GM18499 (cell line): ENCODE results near the gene USH1G.
"Not testable (repeated sequence)": the region's sequence is repeated elsewhere in the genome, so short reads cannot be mapped to it uniquely, and the experiment has no call there.

ENCODE experiments used
- ATAC-seq: cut with Tn5 transposase; IDR thresholded peaks from one replicate; pipeline ENCODE4 v1.9.1; 2021; ENCODE audit warnings: moderate number of reproducible peaks; ENCODE audit not compliant: insufficient read depth, unreplicated experiment

Gene USH1G

GRCh38 chr17:74935585-74936469 is 12.8 kb upstream of the USH1G start, which contains the start of gene OTOP3:
Gene OTOP3, plus strand, starts transcription at chr17:74935898. Its CDS starts 24 bp downstream, at chr17:74935922.
- ATAC-seq: no peak

DNA sequence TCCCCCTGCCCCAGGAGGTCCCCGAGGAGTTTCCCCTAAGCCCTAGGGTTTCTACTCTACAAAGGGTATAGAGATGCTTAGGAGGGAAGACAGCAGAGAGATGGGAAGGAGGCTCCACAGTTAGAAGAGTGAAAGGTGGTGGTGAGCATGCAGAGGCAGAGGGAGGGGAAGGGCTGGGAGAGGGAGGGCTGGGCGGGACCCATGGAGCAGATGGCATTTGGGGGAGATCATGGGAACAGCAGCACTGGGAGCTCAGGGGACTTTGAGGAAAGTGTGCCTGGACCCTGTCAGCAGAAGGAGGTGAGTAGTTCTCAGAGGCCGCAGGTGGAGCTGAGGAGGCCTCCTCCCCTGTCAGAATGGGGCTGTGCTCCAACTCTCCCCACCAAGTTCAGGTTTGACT is 12.0 kb upstream of the USH1G start:
- no peak for ATAC-seq

DNA sequence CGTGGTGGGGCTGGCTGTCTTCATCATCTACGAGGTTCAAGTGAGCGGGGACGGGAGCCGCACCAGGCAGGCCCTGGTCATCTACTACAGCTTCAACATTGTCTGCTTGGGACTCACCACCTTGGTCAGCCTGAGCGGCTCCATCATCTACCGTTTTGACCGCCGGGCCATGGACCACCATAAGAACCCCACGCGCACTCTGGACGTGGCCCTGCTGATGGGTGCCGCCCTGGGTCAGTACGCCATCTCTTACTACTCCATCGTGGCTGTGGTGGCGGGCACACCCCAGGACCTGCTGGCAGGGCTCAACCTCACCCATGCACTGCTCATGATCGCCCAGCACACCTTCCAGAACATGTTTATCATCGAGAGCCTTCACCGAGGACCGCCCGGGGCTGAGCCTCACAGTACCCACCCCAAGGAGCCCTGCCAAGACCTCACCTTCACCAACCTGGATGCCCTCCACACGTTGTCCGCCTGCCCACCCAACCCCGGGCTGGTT is 7.5 kb upstream of the USH1G start:
- no peak for ATAC-seq

- no peak for ATAC-seq
Observed at GRCh38 chr17:74928786-74929185, 5.7 kb upstream of the USH1G start.

GRCh38 chr17:74925242-74925641 is 2.2 kb upstream of the USH1G start:
- no peak for ATAC-seq

DNA sequence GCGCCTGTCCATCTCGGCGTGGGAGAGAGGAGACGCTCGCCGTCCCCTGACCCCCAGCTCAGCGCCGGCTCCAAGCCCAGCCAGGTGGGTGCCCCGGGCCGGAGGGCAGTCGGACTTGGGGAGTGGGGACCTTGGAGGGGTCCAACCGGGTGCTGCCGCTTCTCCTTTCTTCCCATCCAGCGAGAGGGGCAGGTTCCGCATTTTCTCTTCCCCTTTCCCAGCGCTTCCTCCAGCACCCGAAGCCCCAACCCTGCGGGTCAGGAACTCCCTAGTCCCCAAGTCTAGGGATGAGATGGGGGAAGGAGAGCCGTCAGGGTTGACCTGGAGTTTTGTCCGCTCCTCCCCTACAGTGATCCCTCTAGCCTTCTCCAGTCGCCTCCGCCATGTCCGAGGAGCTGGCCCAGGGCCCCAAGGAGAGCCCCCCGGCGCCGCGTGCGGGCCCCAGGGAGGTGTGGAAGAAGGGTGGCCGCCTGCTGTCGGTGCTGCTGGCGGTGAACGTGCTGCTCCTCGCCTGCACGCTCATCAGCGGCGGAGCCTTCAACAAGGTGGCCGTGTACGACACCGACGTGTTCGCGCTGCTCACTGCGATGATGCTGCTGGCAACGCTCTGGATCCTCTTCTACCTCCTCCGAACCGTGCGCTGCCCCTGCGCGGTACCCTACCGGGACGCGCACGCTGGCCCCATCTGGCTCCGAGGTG is 1.3 kb upstream of the USH1G start, which contains the start of gene OTOP2:
Gene OTOP2 (plus strand): TSS at position 24 of the 699 bp plus-strand sequence. CDS start 360 bp downstream, at position 384.
- ATAC-seq: no peak

DNA sequence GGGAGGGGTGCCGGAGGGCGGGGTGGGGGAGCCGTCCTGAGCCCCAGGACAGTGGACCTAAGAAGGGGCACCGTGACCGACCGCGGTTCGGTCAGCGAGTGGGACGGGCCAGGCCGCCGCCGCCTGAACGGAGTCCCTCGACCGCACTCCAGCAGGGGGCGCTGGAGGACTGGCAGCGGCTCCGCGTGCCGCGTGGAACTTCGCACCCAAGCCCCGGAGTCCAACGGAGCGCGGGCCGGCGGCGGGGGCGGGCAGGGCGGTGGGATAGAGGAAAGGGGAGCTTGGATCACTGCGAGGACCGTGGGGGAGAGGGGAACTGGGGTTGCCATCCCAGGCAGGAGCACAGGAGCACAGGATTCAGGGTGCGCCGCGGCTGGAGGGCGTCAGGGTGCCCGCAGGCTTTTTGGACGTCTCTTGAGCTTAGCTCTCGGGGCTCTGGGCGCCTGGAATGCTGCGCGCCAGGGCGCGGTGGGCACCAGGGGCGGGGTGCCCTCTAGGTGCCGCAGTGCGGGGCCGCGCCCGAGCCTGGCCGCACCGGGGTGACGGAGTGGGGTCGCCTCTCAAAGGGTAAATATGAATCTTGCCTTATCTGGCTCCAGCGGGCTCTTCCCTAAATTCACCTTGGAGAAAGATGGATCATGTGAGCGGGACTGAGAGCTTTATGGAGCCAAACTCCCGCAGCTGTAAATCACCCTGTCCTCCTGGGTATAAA is 639 bp upstream of the USH1G start:
- no peak for ATAC-seq

- no peak for ATAC-seq
Observed at GRCh38 chr17:74922172-74922571, 883 bp downstream of the USH1G start.

DNA sequence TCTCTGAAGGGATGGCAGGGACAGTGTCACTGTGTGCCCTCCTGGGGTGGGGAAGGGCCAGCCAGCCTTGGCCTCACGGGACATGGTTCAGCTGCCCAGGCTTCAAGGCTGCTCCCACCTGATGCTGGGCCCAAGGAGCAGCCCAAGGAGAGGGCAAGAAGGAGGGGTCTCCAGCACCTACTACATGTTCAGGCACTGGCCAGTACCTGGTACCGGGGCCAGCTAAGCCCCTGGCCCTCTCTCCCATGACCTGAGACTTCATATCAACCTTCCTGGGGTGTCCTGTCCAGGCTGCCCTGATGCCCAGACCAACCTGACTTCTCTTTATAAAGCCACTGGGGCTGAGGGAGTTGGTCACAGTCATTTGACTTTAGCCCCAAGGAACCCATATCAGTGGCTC is 1.3 kb downstream of the USH1G start:
- no peak for ATAC-seq

- no peak for ATAC-seq
Observed at GRCh38 chr17:74921026-74921681, 1.9 kb downstream of the USH1G start.

DNA sequence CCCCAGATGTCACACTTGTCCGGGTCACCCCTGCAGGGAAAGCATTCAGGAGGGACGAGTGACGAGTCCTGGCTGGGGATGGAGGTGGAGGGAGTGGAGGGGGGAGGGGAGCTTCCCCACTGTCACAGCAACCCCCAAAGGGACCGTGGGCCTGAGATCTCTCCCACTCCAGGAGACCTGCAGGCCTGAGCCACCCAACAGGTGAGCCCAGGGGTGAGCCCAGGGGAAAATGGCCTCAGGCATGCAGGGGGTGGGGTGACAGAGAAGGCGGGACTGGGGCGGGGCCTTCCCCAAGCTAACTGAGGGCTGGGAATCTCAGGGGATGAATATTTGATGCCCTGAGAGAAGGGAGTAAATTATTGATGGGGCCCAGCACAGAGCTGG is 2.4 kb downstream of the USH1G start:
- no peak for ATAC-seq

DNA sequence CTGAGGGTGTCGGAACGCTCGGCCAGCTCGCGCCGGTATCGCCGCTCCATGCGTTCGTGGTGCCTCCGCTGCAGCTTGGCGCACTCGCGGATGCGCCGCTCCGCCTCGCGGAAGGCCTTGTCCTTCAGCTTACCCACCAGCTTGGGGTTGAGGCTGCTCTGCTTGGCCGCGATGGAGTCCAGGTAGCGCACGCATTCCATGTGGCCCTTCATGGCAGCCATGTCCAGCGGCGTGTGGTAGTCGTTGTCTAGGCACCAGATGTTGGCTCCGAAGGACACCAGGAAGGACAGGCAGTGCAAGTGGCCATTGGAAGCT is 2.8 kb downstream of the USH1G start:
- ATAC-seq: no peak

GRCh38 chr17:74919440-74920305 is 3.4 kb downstream of the USH1G start:
- ATAC-seq: no peak

DNA sequence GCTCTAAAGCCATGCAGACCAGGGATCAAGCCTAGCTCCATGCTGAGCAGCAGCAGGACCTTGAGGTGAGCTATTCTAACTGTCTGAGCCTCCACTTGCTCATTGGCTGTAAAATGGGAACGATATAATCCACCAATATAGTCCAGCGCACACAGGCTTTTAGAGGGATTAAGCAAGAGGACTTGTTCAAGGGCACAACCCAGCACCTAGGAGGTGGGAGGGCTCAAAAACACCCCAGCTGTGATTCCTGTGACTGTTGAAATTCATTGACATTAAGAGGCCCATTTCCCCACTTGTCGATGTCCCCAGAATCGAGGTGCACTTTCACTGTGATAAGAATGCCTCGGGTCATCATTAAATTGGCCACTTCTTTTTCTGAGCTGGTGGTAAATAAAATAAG is 4.1 kb downstream of the USH1G start:
- ATAC-seq: no peak

GRCh38 chr17:74917430-74917829 is 5.6 kb downstream of the USH1G start:
- no peak for ATAC-seq

DNA sequence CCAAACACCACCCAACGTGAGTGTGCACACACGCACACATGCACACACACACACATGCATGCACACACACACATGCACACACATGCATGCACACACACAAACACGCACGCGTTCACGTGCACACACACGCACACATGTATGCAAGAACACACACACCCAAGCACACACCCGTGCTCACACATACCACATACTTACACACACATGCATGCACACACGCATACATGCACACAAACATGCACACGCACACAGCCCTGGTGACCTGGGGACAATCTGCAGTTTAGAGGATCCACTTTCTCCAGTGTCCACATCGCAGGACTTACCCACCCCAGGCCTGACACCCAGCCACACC is 6.2 kb downstream of the USH1G start:
- ATAC-seq: no peak

GRCh38 chr17:74916136-74916850 is 6.8 kb downstream of the USH1G start:
- no peak for ATAC-seq

DNA sequence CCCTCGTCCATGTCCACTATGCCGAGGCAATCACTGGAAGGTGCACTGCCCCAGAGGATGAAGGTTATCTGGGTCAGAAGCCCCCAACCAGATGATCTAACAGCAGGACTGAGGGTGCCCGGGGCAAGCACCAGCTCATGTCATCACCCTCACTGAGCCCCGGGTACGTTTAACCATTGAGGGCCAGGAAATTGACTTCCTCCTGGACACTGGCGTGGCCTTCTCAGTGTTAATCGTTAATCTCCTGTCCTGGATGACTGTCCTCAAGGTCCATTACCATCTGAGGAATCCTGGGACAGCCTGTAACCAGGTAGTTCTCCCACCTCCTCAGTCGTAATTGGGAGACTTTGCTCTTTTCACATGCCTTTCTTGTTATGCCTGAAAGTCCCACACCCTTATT is 11.6 kb downstream of the USH1G start:
- ATAC-seq: not testable (repeated sequence)

DNA sequence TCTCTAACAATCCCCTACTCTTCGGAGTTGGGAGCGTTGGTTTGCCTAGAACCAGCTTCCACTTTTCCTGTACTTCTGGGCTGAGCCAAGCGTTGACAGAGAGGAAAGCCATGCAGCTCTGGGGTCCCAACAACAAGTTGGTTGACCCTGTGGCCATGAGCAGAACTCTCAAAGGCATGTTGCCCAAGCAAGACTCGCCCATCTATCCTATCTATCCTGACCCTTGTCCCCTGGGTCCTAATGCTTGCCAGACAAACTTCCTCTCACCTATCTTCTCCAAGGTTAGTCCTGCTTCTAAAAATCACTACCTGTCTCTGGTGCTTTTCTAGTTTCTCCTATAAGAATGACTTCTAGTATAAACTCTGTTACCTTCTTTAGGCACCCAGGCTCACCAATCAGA is 14.0 kb downstream of the USH1G start:
- not testable (repeated sequence) for ATAC-seq
